ENCODE measurements around the gene GCLC.

GCLC gene

GRCh38 chr6:53523511-53524454 is 21.1 kb downstream of the GCLC start:
- no peak for DNase-seq (ENCODE audit: low spot score)

GRCh38 chr6:53520320-53520928 is 24.5 kb downstream of the GCLC start:
- DNase-seq (ENCODE audit: low spot score): no peak

- no peak for DNase-seq (ENCODE audit: low spot score)
These were observed 26.0 kb downstream of the GCLC start for GRCh38 chr6:53518862-53519261.

GRCh38 chr6:53517021-53517420 is 27.9 kb downstream of the GCLC start:
- DNase-seq (ENCODE audit: low spot score): no peak

DNA sequence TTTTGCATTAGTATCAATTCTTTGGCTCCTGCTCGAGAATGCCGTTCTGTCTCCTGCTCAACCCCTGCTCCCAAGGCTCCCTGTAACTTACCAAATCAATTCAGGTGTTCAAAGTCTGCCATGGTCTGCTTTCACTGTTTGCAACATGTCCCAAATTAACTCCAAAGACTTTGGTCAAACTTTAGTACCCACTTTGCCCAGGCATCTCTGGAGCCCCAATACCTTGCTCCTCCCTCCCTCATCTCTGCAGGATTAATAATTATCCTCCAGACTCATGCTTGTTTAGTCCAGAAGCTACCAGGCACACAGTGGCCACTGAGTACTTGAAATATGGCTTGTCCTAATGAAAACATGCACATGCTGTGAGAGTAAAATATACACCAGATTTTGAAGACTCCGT is 30.2 kb downstream of the GCLC start:
- DNase-seq (ENCODE audit: low spot score): no peak

DNA sequence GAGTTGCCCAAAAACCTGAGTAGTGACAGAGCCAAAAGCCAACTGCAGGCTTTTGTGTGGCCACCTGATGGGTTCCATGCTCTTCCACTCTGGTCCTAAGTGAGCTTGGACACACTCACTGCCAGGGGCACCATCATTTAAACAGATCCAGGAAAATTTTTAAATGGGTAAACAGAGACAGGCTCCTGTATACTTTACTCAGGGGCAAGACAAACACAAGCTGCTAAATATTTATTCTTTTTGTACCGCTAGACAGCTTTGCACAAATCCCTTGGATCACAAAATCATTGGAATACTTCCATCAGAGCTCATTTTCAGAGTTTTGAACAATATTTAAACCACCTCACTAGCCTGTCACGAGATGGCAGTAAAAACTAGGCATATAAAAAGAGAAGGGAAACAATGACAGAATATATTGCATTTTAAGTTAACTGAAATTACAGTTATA is 31.4 kb downstream of the GCLC start:
- no peak for DNase-seq (ENCODE audit: low spot score)

- no peak for DNase-seq (ENCODE audit: low spot score)
These were observed 31.8 kb downstream of the GCLC start for GRCh38 chr6:53513056-53513455.

DNA sequence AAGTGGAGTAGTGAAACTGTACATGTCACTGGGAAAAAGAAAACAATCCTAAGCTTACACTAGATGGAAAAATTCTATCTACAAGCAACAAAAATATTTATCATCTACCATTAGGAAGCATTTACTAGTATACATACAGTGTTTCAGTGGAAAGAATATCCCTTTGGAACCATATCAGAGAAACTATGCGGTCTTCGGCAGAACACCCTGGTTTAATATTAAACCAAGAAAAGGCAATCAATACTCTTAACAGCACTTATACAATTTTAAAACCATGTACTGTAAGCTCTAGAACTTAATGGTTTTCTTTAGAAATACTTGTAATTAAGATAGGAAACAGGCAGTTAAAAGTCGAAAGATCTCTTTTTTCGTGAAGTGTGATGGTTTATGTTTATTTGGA is 32.3 kb downstream of the GCLC start:
- DNase-seq (ENCODE audit: low spot score): no peak

DNA sequence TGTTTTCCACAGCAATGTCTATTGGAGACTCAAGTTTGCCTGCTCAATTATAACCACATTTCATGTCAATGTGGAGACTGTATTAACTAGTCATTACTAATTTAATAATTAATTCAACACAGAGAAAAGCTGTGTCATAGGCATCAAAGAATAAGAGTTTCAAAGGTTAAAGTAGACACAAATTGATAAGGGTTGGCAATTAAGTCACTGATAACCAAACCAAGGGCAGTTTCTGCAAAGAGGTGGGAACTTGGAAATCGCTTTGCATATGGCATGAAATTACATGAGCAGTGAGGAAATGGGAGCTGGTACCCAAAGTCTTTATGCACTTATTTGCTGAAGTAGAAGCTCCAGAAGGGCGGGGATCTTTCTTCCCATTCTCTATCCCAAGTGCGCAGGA is 34.2 kb downstream of the GCLC start:
- DNase-seq (ENCODE audit: low spot score): no peak

GRCh38 chr6:53506872-53507271 is 38.0 kb downstream of the GCLC start:
- no peak for DNase-seq (ENCODE audit: low spot score)

DNA sequence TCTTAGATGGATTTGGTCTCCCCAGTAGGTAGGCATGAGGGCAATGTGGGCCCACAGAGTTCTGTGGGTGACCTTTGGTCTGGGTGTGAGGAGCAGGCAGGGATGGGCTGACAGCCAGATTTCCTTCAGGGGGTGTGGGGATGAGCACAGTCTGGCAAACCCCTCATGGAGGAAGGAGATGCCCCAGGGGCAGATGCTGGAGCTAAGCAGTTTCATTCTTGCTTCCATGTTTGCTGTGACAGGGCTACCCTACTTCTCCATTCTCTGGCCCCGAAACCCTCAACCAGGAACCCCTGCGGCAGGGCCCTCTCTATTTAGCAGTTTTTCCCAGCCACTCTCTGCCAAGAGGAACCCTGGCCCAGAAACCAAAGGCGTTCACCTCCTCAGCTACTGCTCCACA is 40.4 kb downstream of the GCLC start:
- no peak for DNase-seq (ENCODE audit: low spot score)

GRCh38 chr6:53503060-53503459 is 41.8 kb downstream of the GCLC start:
- no peak for DNase-seq (ENCODE audit: low spot score)

- DNase-seq (ENCODE audit: low spot score): no peak
These were observed 43.5 kb downstream of the GCLC start for GRCh38 chr6:53501432-53501831.

DNA sequence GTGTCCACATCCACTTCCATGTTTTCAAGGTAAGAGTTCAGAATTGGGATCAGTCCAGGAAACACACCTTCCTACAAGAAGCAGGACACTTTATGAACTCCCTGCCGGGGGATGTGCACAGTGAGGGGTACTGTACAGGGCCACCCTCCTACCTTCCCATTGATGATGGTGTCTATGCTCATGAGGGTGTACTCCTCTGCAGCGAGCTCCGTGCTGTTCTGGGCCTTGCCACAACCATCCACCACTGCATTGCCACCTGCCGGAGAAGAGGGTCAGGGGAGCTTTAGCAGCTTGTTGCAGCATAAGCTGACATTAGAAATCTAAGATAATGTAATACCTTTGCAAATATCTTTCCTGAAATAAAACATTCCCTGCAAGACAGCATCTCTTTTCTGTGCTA is 44.8 kb downstream of the GCLC start:
- no peak for DNase-seq (ENCODE audit: low spot score)

DNA sequence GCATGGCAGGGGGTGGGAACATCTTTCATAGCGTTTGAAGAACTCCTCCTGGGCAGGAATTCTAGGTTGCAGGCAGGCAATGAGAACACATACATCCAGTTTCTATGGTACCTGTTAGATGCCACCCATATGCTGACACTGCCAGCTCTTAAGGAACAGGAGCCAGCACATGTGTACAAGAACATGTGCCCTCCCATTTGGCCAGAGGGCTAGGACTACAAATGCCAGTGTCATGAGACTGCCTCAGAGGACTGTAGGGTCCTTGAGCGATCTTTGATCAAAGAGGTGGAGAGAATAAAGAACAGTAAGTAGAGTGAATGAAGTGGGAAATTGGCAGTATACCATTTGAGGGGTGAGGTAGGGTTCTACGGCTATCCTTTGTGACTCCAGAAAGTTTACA is 45.8 kb downstream of the GCLC start:
- DNase-seq (ENCODE audit: low spot score): no peak

GRCh38 chr6:53498649-53499048 is 46.3 kb downstream of the GCLC start:
- no peak for DNase-seq (ENCODE audit: low spot score)

DNA sequence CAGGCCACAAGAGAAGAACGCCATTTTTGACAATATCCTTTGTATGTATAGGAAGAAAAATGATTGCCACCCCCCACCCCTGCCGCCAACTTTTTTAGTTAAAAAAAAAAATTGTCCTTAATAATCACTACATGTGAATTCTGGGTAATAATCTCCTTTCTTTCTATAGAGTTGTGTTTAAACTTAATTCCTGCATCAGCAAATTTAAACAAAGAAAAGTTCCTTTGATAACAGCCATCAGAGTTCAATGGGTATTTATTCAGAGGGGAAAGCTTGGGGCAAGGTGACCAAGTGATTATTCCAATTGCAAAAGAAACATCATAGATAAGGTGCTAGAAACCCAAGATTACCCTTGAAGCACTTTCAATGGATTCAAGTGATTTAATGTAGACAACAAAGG is 47.0 kb downstream of the GCLC start:
- no peak for DNase-seq (ENCODE audit: low spot score)

DNA sequence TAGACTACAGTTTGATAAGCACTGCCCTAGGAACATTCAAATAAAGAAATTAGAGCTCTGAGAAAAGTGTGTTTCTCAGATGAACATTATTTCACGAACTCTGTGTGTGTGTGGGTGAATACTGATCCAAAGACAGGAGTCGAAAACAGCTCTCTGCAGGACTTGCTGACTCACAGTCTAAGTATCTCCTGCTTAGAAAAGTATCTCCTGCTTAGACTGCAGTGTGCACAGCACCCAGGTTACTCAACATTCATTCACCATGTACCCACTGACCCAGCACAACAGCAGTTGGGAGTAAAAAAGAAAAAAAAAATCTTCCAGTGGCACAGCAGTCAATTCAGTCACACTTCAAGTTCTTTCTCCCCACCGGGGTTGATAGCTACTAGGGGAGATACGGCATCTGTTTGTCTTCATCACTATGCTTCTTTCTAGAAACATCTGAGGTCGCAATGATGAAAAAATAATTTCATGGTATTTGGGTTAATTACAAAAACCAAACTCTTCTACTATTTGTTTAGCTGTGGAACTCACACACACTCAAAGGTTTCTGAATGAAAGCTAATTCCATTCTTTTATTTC is 48.0 kb downstream of the GCLC start:
- DNase-seq (ENCODE audit: low spot score): no peak

- no peak for DNase-seq (ENCODE audit: low spot score)
These were observed 49.1 kb downstream of the GCLC start for GRCh38 chr6:53495506-53496499.

DNA sequence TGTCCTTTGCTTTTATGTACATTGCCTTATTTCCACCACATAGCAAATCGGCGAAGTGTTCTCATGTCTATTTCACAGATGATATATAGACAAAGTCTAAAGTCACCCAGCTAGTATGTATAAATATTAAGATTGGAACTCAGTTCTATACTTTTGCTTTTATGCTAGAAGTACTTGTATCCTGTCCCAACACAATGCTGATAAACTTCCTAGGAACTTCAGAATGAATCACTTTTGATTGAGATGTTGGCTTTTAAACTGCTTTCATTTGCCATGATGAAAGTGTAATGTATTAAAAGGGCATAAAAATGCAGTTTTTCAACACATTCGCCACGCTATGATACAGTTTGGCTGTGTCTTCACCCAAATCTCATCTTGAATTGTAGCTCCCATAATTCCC is 50.8 kb downstream of the GCLC start:
- no peak for DNase-seq (ENCODE audit: low spot score)

DNA sequence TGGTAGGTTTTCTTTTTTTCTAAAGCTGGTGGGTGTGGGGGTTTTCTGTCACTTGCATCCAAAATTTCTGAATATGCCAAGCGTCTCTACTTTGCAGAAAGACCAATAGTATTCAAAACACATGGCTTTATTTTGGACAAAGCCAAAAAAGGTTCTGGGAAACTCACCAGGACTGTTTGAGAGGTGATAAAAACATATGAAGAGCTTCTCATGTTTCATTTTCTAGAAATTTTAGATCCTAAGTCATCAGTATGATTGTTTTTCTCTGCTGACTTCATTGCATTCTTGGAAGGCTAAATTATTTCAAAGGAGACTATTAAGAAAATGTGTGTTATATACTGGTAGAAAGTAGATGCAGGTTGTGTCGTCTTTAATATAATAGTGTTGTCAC is 51.3 kb downstream of the GCLC start:
- DNase-seq (ENCODE audit: low spot score): no peak

Data from ecto neural progenitor cell (in vitro differentiated cells).